SKM-1 (cell line): ENCODE data around the gene SEMA6D.

ENCODE experiments used
- DNase-seq: peaks from one replicate; lab custom pipeline; 2025; ENCODE audit not compliant: unreplicated experiment; lab: John Stamatoyannopoulos, UW

Gene SEMA6D

GRCh38 chr15:47822048-47822447 is 104.7 kb downstream of the SEMA6D start:
- DNase-seq, result no peak
